Lower leg skin (tissue), 3 donors: ENCODE data around the gene WNK2.

Source experiments
- CTCF ChIP-seq, 3 donors: fragments of 450-650 bp; IDR thresholded peaks; one replicate each; pipeline ENCODE4 v1.5.1; 2016; ENCODE audit warnings: antibody characterized with exemption in 3 of 3, mild to moderate bottlenecking in 3 of 3, moderate library complexity in 2 of 3
- POLR2A ChIP-seq, 2 donors: fragments of 450-650 bp; IDR thresholded peaks; one replicate each; pipeline ENCODE4 v1.6.1; 2016 to 2017; ENCODE audit warnings: antibody characterized with exemption in 2 of 2, mild to moderate bottlenecking in 1 of 2, moderate library complexity in 1 of 2

- TF ChIP-seq CTCF (IDR thresholded peaks at IDR 0.05) (no peak), POLR2A (IDR thresholded peaks at IDR 0.05) (no peak)
These were observed 79.6 kb downstream of the WNK2 start for GRCh38 chr9:93263334-93264229.
